A673 (cell line): Measurements from ENCODE around the gene TMEM88.
A peak's percentile ranks its signal among the peaks of the same experiment; 100 is the strongest.

ENCODE experiments used
- CTCF ChIP-seq: fragments of 300-800, 200-600 bp; sonication (generic); conservative IDR thresholded peaks from 2 replicates; pipeline ENCODE4 v1.5.1; 2017; ENCODE audit warnings: low read depth, mild to moderate bottlenecking, antibody characterized with exemption, low read length, moderate library complexity, mixed read lengths
- EZH2 ChIP-seq: fragments of 200-600 bp; sonication (generic); IDR thresholded peaks from 2 replicates; pipeline ENCODE4 v1.6.1; 2017; ENCODE audit warnings: borderline replicate concordance, low read depth, mild to moderate bottlenecking, mixed read lengths, antibody characterized with exemption, low read length; ENCODE audit not compliant: poor library complexity, severe bottlenecking

GRCh38 chr17:7858522-7858810 is 3.6 kb downstream of the TMEM88 start:
- 0 out of 2 replicates have a peak, but pooled peaks have one; percentile 30 for TF ChIP-seq CTCF
- no peak for TF ChIP-seq EZH2
